DND-41 (cell line): ENCODE measurements around the gene FAM240A.

Experiments
- ATAC-seq: fragments of 200-7000 bp; cut with Tn5 transposase; 3 replicates; pipeline ENCODE4 v1.9.1; 2021; ENCODE audit warnings: low read depth; ENCODE audit not compliant: insufficient read depth
- DNase-seq: peaks from one replicate; pipeline ENCODE4 v3.0.0-alpha.2; 2020
- H2AFZ ChIP-seq: 2 replicates; pipeline ENCODE4 v1.6.0; 2012; ENCODE audit warnings: low read depth, low read length
- H3K27ac ChIP-seq: 2 replicates; pipeline ENCODE4 v1.5.1; 2012; ENCODE audit warnings: low read length, inconsistent platforms
- H3K27me3 ChIP-seq: fragments of 200-600 bp; sonication (generic); 2 replicates; pipeline ENCODE4 v1.6.0; 2012; ENCODE audit warnings: low read length, mild to moderate bottlenecking, inconsistent platforms; ENCODE audit not compliant: insufficient read depth, poor library complexity
- H3K36me3 ChIP-seq: 2 replicates; pipeline ENCODE4 v1.5.1; 2012; ENCODE audit warnings: low read length, inconsistent platforms; ENCODE audit not compliant: insufficient read depth
- H3K4me1 ChIP-seq: 2 replicates; pipeline ENCODE4 v1.5.1; 2012; ENCODE audit warnings: mild to moderate bottlenecking, low read length; ENCODE audit not compliant: insufficient read depth
- H3K4me2 ChIP-seq: 2 replicates; pipeline ENCODE4 v1.6.0; 2012; ENCODE audit warnings: mild to moderate bottlenecking, moderate library complexity, low read length, inconsistent platforms; ENCODE audit not compliant: insufficient read depth
- H3K4me3 ChIP-seq, 2 experiments: fragments of 200-600 bp in 1 of 2; shearing (Covaris generic) in 1 of 2; 2 replicates each; pipeline ENCODE4 v1.5.1; 2012 to 2016; ENCODE audit warnings: inconsistent platforms in 2 of 2, low read length in 2 of 2, mild to moderate bottlenecking in 2 of 2, low read depth in 1 of 2, moderate library complexity in 1 of 2
- H3K79me2 ChIP-seq: 2 replicates; pipeline ENCODE4 v1.6.0; 2012; ENCODE audit warnings: low read length, inconsistent platforms; ENCODE audit not compliant: insufficient read depth
- H3K9ac ChIP-seq: 2 replicates; pipeline ENCODE4 v1.6.0; 2012; ENCODE audit warnings: low read depth, mild to moderate bottlenecking, inconsistent platforms, low read length, moderate library complexity
- H3K9me3 ChIP-seq: 2 replicates; pipeline ENCODE4 v1.5.1; 2012; ENCODE audit warnings: low read length, moderate library complexity, mild to moderate bottlenecking, inconsistent platforms; ENCODE audit not compliant: insufficient read depth, severe bottlenecking
- H4K20me1 ChIP-seq: 2 replicates; pipeline ENCODE4 v1.6.0; 2012; ENCODE audit warnings: low read length; ENCODE audit not compliant: insufficient read depth
- EZH2 ChIP-seq: IDR thresholded peaks from 3 replicates; pipeline ENCODE4 v1.6.1; 2012; ENCODE audit warnings: borderline replicate concordance, low read depth, mild to moderate bottlenecking, moderate library complexity, low read length, inconsistent platforms; ENCODE audit not compliant: severe bottlenecking
- TF ChIP-seq, protein P1 (sequence below): IDR thresholded peaks from 2 replicates; pipeline ENCODE4 v1.5.1; 2012; ENCODE audit warnings: borderline replicate concordance, low read length, moderate library complexity, mild to moderate bottlenecking; ENCODE audit not compliant: poor library complexity, severe bottlenecking; ENCODE audit errors: extremely low read depth

The FAM240A gene

DNA sequence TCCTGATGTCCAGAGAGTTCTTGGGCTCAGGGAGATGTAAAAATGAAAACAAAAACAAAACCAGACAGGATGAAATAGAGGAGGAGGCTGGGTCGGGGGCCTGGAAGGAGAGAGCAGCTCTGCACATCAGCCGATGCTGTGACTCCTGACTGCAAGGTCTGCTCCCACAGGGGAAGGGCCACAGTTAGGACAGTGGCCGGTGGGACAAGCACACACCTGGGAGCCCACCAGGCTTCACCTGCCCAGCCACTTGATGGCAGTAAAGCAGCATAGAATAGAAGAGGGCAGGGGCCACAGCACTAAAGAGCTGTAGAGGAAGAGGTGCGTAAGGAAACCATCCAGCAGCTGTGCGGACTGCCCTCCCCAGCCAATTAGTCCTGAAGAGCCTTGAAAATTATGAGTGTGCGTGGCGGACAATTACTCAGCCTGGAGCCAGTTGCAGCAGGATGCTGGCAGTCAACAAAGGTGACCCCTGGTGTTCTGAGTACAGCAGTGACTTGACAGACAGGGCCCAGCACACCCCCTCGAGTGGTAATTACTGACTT is 51.3 kb downstream of the FAM240A start:
- no peak overlapping the region for H3K27ac ChIP-seq
- ATAC-seq (peak; percentile 56), DNase-seq (peak; percentile 3)
- H3K36me3 ChIP-seq, result no peaks in the 10 kb centered on the region
- H3K4me1 ChIP-seq, result no peaks in the 10 kb centered on the region
- H2AFZ ChIP-seq, result no peak overlapping the region
- H4K20me1 ChIP-seq, result no peaks in the 10 kb centered on the region
- no peak overlapping the region for H3K4me3 ChIP-seq
- TF ChIP-seq EZH2, result no peak
- TF ChIP-seq, protein P1, sequence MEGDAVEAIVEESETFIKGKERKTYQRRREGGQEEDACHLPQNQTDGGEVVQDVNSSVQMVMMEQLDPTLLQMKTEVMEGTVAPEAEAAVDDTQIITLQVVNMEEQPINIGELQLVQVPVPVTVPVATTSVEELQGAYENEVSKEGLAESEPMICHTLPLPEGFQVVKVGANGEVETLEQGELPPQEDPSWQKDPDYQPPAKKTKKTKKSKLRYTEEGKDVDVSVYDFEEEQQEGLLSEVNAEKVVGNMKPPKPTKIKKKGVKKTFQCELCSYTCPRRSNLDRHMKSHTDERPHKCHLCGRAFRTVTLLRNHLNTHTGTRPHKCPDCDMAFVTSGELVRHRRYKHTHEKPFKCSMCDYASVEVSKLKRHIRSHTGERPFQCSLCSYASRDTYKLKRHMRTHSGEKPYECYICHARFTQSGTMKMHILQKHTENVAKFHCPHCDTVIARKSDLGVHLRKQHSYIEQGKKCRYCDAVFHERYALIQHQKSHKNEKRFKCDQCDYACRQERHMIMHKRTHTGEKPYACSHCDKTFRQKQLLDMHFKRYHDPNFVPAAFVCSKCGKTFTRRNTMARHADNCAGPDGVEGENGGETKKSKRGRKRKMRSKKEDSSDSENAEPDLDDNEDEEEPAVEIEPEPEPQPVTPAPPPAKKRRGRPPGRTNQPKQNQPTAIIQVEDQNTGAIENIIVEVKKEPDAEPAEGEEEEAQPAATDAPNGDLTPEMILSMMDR, result peak; percentile 49
- H3K4me2 ChIP-seq, result no peak overlapping the region
- H3K9me3 ChIP-seq, result no peaks in the 10 kb centered on the region
- H3K27me3 ChIP-seq, result no peaks in the 10 kb centered on the region
- H3K79me2 ChIP-seq, result no peaks in the 10 kb centered on the region
- no peak overlapping the region for H3K9ac ChIP-seq

DNA sequence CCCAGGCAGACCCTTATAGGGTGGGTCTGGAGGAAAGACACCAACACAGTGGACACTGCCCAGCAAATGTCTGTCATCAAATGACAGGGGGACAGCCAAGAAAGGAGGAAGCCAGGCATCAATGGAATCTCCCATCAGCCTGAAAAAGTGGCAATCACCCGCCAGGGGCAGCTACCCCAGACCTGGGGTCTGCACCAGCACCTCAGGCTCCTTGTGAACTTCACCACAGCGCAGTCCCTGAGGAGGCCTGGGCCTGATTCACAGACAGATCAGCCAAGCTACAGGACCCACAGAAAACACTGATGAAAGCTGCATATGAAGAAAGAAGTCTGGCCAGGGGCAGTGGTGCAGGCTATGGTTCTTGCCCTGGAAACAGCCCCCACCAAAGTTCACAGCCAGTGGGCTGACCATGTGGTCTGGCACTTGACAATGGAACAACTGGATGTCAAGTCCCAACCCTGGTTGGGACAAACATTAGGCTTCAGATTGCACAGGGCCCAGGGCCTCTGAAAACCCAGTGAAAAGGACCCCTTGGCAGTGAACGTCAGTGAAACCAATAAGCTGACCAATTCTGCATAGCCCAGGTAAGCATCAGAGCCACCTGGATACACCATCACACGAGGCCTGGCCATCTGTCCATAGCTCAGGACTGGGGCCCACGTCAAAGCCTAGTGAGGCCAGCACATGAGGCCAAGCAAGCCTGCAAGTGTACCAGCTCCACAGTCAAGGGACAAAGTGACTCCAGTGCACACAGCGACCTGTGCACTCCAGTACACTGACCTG is 52.1 kb downstream of the FAM240A start:
- H4K20me1 ChIP-seq, result no peaks in the 10 kb centered on the region
- no peak overlapping the region for H3K4me3 ChIP-seq
- no peak for ATAC-seq
- no peak overlapping the region for H3K9ac ChIP-seq
- H3K4me2 ChIP-seq, result no peak overlapping the region
- no peaks in the 10 kb centered on the region for H3K4me1 ChIP-seq
- TF ChIP-seq EZH2, result no peak
- TF ChIP-seq, protein P1, result no peak
- H3K27ac ChIP-seq, result no peak overlapping the region
- H3K79me2 ChIP-seq, result no peaks in the 10 kb centered on the region
- no peaks in the 10 kb centered on the region for H3K36me3 ChIP-seq
- H2AFZ ChIP-seq, result no peak overlapping the region
- H3K9me3 ChIP-seq, result no peaks in the 10 kb centered on the region
- no peak for DNase-seq
- H3K27me3 ChIP-seq, result no peaks in the 10 kb centered on the region

DNA sequence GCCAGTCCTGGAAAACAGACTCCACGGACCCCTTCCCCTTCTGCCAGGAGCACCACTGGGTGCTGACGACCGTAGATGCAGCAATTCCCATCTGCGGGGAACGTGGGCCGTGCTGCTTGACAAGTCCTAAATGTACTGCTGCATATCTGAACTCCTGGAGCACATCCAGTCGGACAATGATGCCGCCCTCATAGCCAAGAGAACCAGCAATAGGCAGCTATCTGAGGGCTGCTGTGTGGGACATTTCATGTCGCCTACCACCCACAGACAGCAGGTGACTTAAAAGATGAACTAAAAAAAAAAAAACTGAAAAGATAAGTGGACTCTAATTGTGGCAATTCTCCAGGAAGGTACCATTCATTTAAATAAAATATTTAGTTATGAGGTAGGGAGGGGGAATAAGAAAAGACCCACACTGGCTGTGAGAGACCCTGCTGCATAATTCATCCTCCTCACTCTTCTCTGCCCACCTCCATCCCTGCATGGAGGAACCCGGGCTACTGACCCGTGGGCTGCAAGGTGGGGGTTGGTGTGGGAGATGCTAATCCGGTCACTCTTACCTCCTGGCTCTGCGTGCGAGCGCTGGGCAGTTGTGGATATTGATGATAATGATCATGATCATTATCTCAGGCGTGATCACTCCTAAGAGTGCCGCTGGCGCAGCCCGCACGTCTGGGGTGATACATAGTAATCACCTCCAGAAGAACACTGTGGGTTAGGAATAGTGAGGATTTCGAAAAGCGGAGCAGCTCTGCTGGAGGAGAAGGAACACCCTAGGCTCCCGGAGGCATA is 52.8 kb downstream of the FAM240A start:
- ATAC-seq (no peak), DNase-seq (no peak)
- Histone ChIP-seq H3K79me2 (no peaks in the 10 kb centered on the region), H3K9ac (no peak overlapping the region), H3K27ac (no peak overlapping the region), H3K4me3 (no peak overlapping the region), H3K4me2 (no peak overlapping the region), H3K4me1 (no peaks in the 10 kb centered on the region), H4K20me1 (no peaks in the 10 kb centered on the region), H3K9me3 (no peaks in the 10 kb centered on the region), H3K27me3 (no peaks in the 10 kb centered on the region), H2AFZ (no peak overlapping the region), H3K36me3 (no peaks in the 10 kb centered on the region)
- TF ChIP-seq, protein P1, result no peak
- TF ChIP-seq EZH2, result no peak
